HepG2 (cell line): ENCODE results near the gene NFASC. TPM values are rescaled to one million over a fixed set of nuclear protein-coding genes. Genes with fewer than 3 reads are reported as not detected.

Source experiments
- ATAC-seq: fragments of 200-7000 bp; cut with Tn5 transposase; 3 replicates; pipeline ENCODE4 v1.9.1; 2020; ENCODE audit warnings: mild to moderate bottlenecking, moderate library complexity
- BruUV-seq: library from RNA; stranded (reverse); fragments of 400-500 nt; replicated peaks from 2 replicates; lab custom pipeline; 2021; lab: Mats Ljungman, UMichigan
- CTCF ChIA-PET: fragments of 300-600 bp; formaldehyde crosslinking; extraction: SDS; loops from one replicate; lab custom pipeline; 2021; ENCODE audit warnings: low total read pairs, inconsistent platforms, low intra/inter-chr PET ratio; lab: Yijun Ruan, JAX
- POLR2A ChIA-PET: fragments of 350-600 bp; sonication (Branson Sonifier 250); formaldehyde crosslinking; loops from one replicate; lab custom pipeline; 2020; ENCODE audit warnings: antibody characterized with exemption, inconsistent platforms; lab: Yijun Ruan, JAX
- DNase-seq: peaks from one replicate; pipeline ENCODE4 v3.0.0-alpha.2; 2015; ENCODE audit warnings: low spot score
- FAIRE-seq: peaks from 3 replicates; lab custom pipeline; 2011; peaks lifted over from hg19 to GRCh38; lab: Jason Lieb, UNC
- H2AFZ ChIP-seq: one replicate; pipeline ENCODE4 v1.6.1; 2011; ENCODE audit warnings: low read length, inconsistent platforms
- H3K27ac ChIP-seq: fragments of 300-600 bp; 3 replicates; pipeline ENCODE4 v1.8.0; 2011; ENCODE audit warnings: mixed run types, mild to moderate bottlenecking, mixed read lengths, low read length, inconsistent platforms; ENCODE audit not compliant: insufficient read depth; ENCODE audit errors: extremely low read length
- H3K27me3 ChIP-seq, 2 experiments: fragments of 200-600 bp in 1 of 2; 2 replicates in 1 of 2; 3 replicates in 1 of 2; pipeline versions ENCODE4 v1.6.0 to v1.8.0; 2011; ENCODE audit warnings: low read length in 2 of 2, mild to moderate bottlenecking in 2 of 2, moderate library complexity in 2 of 2, inconsistent platforms in 1 of 2; ENCODE audit not compliant: insufficient read depth in 2 of 2, control insufficient read depth in 1 of 2
- H3K36me3 ChIP-seq, 2 experiments: fragments of 200-600 bp in 1 of 2; replicated peaks in 1 of 2; 2 replicates in 1 of 2; 3 replicates in 1 of 2; pipeline versions ENCODE4 v1.5.1 to v1.8.0; 2011; ENCODE audit warnings: low read length in 2 of 2, inconsistent platforms in 1 of 2; ENCODE audit not compliant: insufficient read depth in 2 of 2, control insufficient read depth in 1 of 2
- H3K4me1 ChIP-seq: 2 replicates; pipeline ENCODE4 v1.5.1; 2012; ENCODE audit warnings: low read length, inconsistent platforms; ENCODE audit not compliant: insufficient read depth
- H3K4me2 ChIP-seq: 2 replicates; pipeline ENCODE4 v1.6.0; 2011; ENCODE audit warnings: low read depth, low read length, inconsistent platforms
- H3K4me3 ChIP-seq, 3 experiments: fragments of 200-600 bp in 1 of 3; sonication (generic), shearing (Covaris generic) in 1 of 3; replicated peaks in 1 of 3; 2 replicates each; pipeline ENCODE4 v1.5.1; 2011 to 2016; ENCODE audit warnings: low read length in 3 of 3, inconsistent platforms in 2 of 3, low read depth in 2 of 3, mild to moderate bottlenecking in 2 of 3, control low read depth in 1 of 3, mixed read lengths in 1 of 3; ENCODE audit not compliant: insufficient read depth in 1 of 3
- H3K79me2 ChIP-seq: one replicate; pipeline ENCODE4 v1.6.1; 2011; ENCODE audit warnings: low read length, inconsistent platforms; ENCODE audit not compliant: insufficient read depth
- H3K9ac ChIP-seq: 2 replicates; pipeline ENCODE4 v1.6.0; 2011; ENCODE audit warnings: mild to moderate bottlenecking, low read depth, low read length, inconsistent platforms; ENCODE audit not compliant: insufficient read depth
- H3K9me3 ChIP-seq: 2 replicates; pipeline ENCODE4 v1.5.1; 2012; ENCODE audit warnings: mild to moderate bottlenecking, low read length
- H4K20me1 ChIP-seq: 2 replicates; pipeline ENCODE4 v1.6.0; 2011; ENCODE audit warnings: inconsistent platforms, mild to moderate bottlenecking, low read length, moderate library complexity; ENCODE audit not compliant: insufficient read depth
- KLF15 ChIP-seq: sonication (generic); formaldehyde crosslinking; IDR thresholded peaks from 2 replicates; pipeline ENCODE4 v1.8.1; 2023; ENCODE audit warnings: borderline replicate concordance, mild to moderate bottlenecking, inconsistent platforms, missing genetic modification reagents, mixed read lengths
- PAF1 ChIP-seq: IDR thresholded peaks from 2 replicates; pipeline ENCODE4 v1.6.1; 2016; ENCODE audit warnings: missing genetic modification reagents, missing compliant biosample characterization
- POGK ChIP-seq: sonication (generic); formaldehyde crosslinking; conservative IDR thresholded peaks from 2 replicates; pipeline ENCODE4 v1.8.0; 2022; ENCODE audit warnings: mild to moderate bottlenecking, moderate library complexity, missing genetic modification reagents
- SNRNP70 ChIP-seq: fragments of 200-400 bp; formaldehyde crosslinking; IDR thresholded peaks from 2 replicates; pipeline ENCODE4 v1.6.1; 2017; ENCODE audit warnings: mild to moderate bottlenecking, low read depth, low read length, moderate library complexity
- ZBTB38 ChIP-seq: sonication (generic); formaldehyde crosslinking; IDR thresholded peaks from 2 replicates; pipeline ENCODE4 v1.5.1; 2020; ENCODE audit warnings: mild to moderate bottlenecking, missing genetic modification reagents
- ZSCAN12 ChIP-seq: sonication (generic); formaldehyde crosslinking; IDR thresholded peaks from 2 replicates; pipeline ENCODE4 v1.9.0; 2021; ENCODE audit warnings: mild to moderate bottlenecking, missing genetic modification reagents
- WGBS: methylation state at CpG from one replicate; pipeline ENCODE4 v1.1.6; 2017; ENCODE audit warnings: low lambda C conversion rate; 5-methylcytosine and 5-hydroxymethylcytosine counted together
- in situ Hi-C: cut with HindIII; loops from 2 replicates; pipeline ENCODE4 v1.10.0; 2017; ENCODE audit warnings: low pct_unique_long_range_greater_than_20kb; ENCODE audit not compliant: extremely low pct_ligation_motif_present
- intact Hi-C: fragments of 100-400 bp; cut with micrococcal nuclease; formaldehyde crosslinking; loops from one replicate; pipeline ENCODE4 v1.10.0; 2022; ENCODE audit not compliant: unreplicated experiment
- polyA plus RNA-seq, 8 experiments: library from polyadenylated mRNA; depleted of rRNA in 3 of 8; stranded (reverse) in 7 of 8; unstranded in 1 of 8; fragments of >200 nt; fragmentation: Illumina TruSeq in 4 of 8; extraction: Trizol in 4 of 8; gene quantifications; 2 replicates each; pipeline versions ENCODE4 v1.2.1 to v1.2.3, GENCODE V29; 2011 to 2016; ENCODE audit warnings: low read depth in 4 of 8, missing spikeins in 1 of 8, mixed read lengths in 1 of 8; ENCODE audit not compliant: insufficient read depth in 1 of 8
- total RNA-seq, 5 experiments: library from RNA; depleted of rRNA; stranded (reverse); fragments of >200 nt; fragmentation: Illumina TruSeq; extraction: Trizol; gene quantifications; 2 replicates each; pipeline ENCODE4 v1.2.3, GENCODE V29; 2016; ENCODE audit warnings: low read depth in 1 of 5
- TF ChIP-seq, protein P1 (sequence below): sonication (generic); formaldehyde crosslinking; IDR thresholded peaks from 2 replicates; pipeline ENCODE4 v1.5.0; 2020; ENCODE audit warnings: mild to moderate bottlenecking, missing genetic modification reagents, moderate library complexity
- TF ChIP-seq, protein P2 (sequence below): IDR thresholded peaks from 2 replicates; pipeline ENCODE4 v1.6.1; 2012; ENCODE audit warnings: low read length, improper control_type of control experiment
- TF ChIP-seq, protein P3 (sequence below): IDR thresholded peaks from 2 replicates; pipeline ENCODE4 v1.6.1; 2016; ENCODE audit warnings: missing compliant biosample characterization, missing genetic modification reagents, borderline replicate concordance

The NFASC gene
- total and polyA plus RNA-seq, 2 of the 13 experiments (the other 11 are each of a cell fraction or from before 2014, with no cell fraction given): not detected

- BruUV-seq: no TSS peak
- H3K4me1 ChIP-seq: no peaks in the 10 kb centered on the region
- H3K9me3 ChIP-seq: no peaks in the 10 kb centered on the region
- H2AFZ ChIP-seq: no peak overlapping the region
- no peak for ATAC-seq
- TF ChIP-seq POGK (CRISPR knock-in tag): no peak
- TF ChIP-seq, protein P1, sequence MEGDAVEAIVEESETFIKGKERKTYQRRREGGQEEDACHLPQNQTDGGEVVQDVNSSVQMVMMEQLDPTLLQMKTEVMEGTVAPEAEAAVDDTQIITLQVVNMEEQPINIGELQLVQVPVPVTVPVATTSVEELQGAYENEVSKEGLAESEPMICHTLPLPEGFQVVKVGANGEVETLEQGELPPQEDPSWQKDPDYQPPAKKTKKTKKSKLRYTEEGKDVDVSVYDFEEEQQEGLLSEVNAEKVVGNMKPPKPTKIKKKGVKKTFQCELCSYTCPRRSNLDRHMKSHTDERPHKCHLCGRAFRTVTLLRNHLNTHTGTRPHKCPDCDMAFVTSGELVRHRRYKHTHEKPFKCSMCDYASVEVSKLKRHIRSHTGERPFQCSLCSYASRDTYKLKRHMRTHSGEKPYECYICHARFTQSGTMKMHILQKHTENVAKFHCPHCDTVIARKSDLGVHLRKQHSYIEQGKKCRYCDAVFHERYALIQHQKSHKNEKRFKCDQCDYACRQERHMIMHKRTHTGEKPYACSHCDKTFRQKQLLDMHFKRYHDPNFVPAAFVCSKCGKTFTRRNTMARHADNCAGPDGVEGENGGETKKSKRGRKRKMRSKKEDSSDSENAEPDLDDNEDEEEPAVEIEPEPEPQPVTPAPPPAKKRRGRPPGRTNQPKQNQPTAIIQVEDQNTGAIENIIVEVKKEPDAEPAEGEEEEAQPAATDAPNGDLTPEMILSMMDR: 0 out of 2 replicates have a peak, but pooled peaks have one; percentile 10
- H3K4me3 ChIP-seq: no peak overlapping the region
- no peak overlapping the region for H3K9ac ChIP-seq
- ChIA-PET CTCF (interaction anchor here (2.0 to 2.5 kb wide), 2 partner anchors 87 to 282 kb away, joined by 14 to 21 read pairs; no protein-coding TSS in a partner anchor), POLR2A (no interaction called here)
- H4K20me1 ChIP-seq: no peaks in the 10 kb centered on the region
- peaks cover 5 to 41% of the 10 kb centered on the region in 2 experiments; a peak in 4 of 5 replicates for H3K27me3 ChIP-seq
- H3K79me2 ChIP-seq: no peaks in the 10 kb centered on the region
- intact Hi-C loops (no loop called here), in situ Hi-C loops (loop anchor here (10.0 kb wide), 1 partner anchor 360 kb away; no protein-coding TSS in a partner anchor)
- FAIRE-seq: no peak
- no peak overlapping the region for H3K4me2 ChIP-seq
- no peak overlapping the region for H3K27ac ChIP-seq
- WGBS: 0% methylated on average over 1 of the region's 2 CpGs
- DNase-seq: no peak
- no peaks in the 10 kb centered on the region for H3K36me3 ChIP-seq
Measured at GRCh38 chr1:204974327-204974726, 103.7 kb downstream of the NFASC start.

DNA sequence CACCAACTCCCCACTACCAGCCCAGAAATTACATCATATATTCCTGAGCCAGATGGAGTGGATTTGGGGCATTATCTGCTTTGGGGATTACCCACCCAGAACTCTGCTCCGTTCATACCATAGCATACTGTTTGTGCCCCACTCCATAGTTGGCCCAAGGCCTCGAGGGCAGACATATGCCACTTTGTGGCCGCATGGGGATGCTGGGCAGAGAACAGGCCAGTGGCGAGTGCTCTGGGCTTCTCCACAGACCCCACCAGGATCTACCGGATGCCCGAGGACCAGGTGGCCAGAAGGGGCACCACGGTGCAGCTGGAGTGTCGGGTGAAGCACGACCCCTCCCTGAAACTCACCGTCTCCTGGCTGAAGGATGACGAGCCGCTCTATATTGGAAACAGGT, 104.4 kb downstream of the NFASC start:
- Histone ChIP-seq H3K9ac (no peak overlapping the region), H3K27me3 (peaks cover 5 to 48% of the 10 kb centered on the region in 2 experiments; a peak in 4 of 5 replicates), H3K4me1 (no peaks in the 10 kb centered on the region), H3K27ac (no peak overlapping the region), H3K4me3 (no peak overlapping the region), H3K4me2 (no peak overlapping the region), H4K20me1 (no peaks in the 10 kb centered on the region), H2AFZ (no peak overlapping the region), H3K79me2 (no peaks in the 10 kb centered on the region), H3K36me3 (no peaks in the 10 kb centered on the region), H3K9me3 (no peaks in the 10 kb centered on the region)
- ATAC-seq: no peak
- DNase-seq: no peak
- FAIRE-seq: no peak
- intact Hi-C loops (loop anchor here (1.0 kb wide), 1 partner anchor 281 kb away; no protein-coding TSS in a partner anchor), in situ Hi-C loops (loop anchor here (5.0 to 10.0 kb wide), 3 partner anchors 87 to 360 kb away; no protein-coding TSS in a partner anchor)
- no TSS peak for BruUV-seq
- POLR2A ChIA-PET: no interaction called here
- WGBS: 26% methylated on average over 10 of the region's 12 CpGs
- CTCF ChIA-PET: interaction anchor here (2.0 to 2.5 kb wide), 2 partner anchors 86 to 281 kb away, joined by 14 to 21 read pairs; no protein-coding TSS in a partner anchor
- TF ChIP-seq, protein P2, sequence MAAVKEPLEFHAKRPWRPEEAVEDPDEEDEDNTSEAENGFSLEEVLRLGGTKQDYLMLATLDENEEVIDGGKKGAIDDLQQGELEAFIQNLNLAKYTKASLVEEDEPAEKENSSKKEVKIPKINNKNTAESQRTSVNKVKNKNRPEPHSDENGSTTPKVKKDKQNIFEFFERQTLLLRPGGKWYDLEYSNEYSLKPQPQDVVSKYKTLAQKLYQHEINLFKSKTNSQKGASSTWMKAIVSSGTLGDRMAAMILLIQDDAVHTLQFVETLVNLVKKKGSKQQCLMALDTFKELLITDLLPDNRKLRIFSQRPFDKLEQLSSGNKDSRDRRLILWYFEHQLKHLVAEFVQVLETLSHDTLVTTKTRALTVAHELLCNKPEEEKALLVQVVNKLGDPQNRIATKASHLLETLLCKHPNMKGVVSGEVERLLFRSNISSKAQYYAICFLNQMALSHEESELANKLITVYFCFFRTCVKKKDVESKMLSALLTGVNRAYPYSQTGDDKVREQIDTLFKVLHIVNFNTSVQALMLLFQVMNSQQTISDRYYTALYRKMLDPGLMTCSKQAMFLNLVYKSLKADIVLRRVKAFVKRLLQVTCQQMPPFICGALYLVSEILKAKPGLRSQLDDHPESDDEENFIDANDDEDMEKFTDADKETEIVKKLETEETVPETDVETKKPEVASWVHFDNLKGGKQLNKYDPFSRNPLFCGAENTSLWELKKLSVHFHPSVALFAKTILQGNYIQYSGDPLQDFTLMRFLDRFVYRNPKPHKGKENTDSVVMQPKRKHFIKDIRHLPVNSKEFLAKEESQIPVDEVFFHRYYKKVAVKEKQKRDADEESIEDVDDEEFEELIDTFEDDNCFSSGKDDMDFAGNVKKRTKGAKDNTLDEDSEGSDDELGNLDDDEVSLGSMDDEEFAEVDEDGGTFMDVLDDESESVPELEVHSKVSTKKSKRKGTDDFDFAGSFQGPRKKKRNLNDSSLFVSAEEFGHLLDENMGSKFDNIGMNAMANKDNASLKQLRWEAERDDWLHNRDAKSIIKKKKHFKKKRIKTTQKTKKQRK: no peak
- no peak for TF ChIP-seq ZBTB38
- TF ChIP-seq PAF1: no peak
- TF ChIP-seq SNRNP70: no peak
- TF ChIP-seq, protein P3, sequence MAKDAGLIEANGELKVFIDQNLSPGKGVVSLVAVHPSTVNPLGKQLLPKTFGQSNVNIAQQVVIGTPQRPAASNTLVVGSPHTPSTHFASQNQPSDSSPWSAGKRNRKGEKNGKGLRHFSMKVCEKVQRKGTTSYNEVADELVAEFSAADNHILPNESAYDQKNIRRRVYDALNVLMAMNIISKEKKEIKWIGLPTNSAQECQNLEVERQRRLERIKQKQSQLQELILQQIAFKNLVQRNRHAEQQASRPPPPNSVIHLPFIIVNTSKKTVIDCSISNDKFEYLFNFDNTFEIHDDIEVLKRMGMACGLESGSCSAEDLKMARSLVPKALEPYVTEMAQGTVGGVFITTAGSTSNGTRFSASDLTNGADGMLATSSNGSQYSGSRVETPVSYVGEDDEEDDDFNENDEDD (CRISPR knock-in tag): no peak
- TF ChIP-seq KLF15: no peak
- no peak for TF ChIP-seq ZSCAN12 (CRISPR knock-in tag)
